AG10803 (cell line): ENCODE results near the gene CCDC81.
A peak's percentile ranks its signal among the peaks of the same experiment; 100 is the strongest.

Experiments
- DNase-seq: peaks from one replicate; pipeline ENCODE4 v3.0.0; 2010; ENCODE audit warnings: low read depth
- H3K4me3 ChIP-seq: 2 replicates; pipeline ENCODE4 v1.5.1; 2011; ENCODE audit warnings: mild to moderate bottlenecking, low read length, control low read depth
- CTCF ChIP-seq: conservative IDR thresholded peaks from 2 replicates; pipeline ENCODE4 v1.5.1; 2011; ENCODE audit warnings: mild to moderate bottlenecking, low read length, control low read depth, inconsistent platforms

The CCDC81 gene

GRCh38 chr11:86386746-86387145, 12.1 kb downstream of the CCDC81 start:
- DNase-seq = peak; percentile 41
- no peak for TF ChIP-seq CTCF
- H3K4me3 ChIP-seq = no peak overlapping the region

GRCh38 chr11:86388198-86388597, 13.5 kb downstream of the CCDC81 start:
- TF ChIP-seq CTCF = no peak
- no peak overlapping the region for H3K4me3 ChIP-seq
- no peak for DNase-seq

GRCh38 chr11:86390487-86390886, 15.8 kb downstream of the CCDC81 start:
- no peak for TF ChIP-seq CTCF
- no peak overlapping the region for H3K4me3 ChIP-seq
- no peak for DNase-seq

GRCh38 chr11:86395061-86395551, 20.4 kb downstream of the CCDC81 start:
- no peak for TF ChIP-seq CTCF
- no peak overlapping the region for H3K4me3 ChIP-seq
- peak; percentile 18 for DNase-seq

GRCh38 chr11:86396396-86396795, 21.7 kb downstream of the CCDC81 start:
- H3K4me3 ChIP-seq = no peak overlapping the region
- TF ChIP-seq CTCF = no peak
- DNase-seq = peak; percentile 80

GRCh38 chr11:86397351-86397750, 22.7 kb downstream of the CCDC81 start:
- DNase-seq = no peak
- H3K4me3 ChIP-seq = no peak overlapping the region
- no peak for TF ChIP-seq CTCF

- DNase-seq = no peak
- TF ChIP-seq CTCF = no peak
- H3K4me3 ChIP-seq = no peak overlapping the region
These were observed 23.4 kb downstream of the CCDC81 start for GRCh38 chr11:86398106-86398505.
